Activated T-cell treated with anti-CD3 and anti-CD28 coated beads, Interleukin-2, amount 50 U/mL, for 72 hours (primary cell): Measurements from ENCODE around the gene ADAT3. TPM values are rescaled to one million over a fixed set of nuclear protein-coding genes. Genes with fewer than 3 reads are reported as not detected.
A peak's percentile ranks its signal among the peaks of the same experiment; 100 is the strongest.

Experiments
- ATAC-seq, 2 donors: fragments of 150-1000 bp; cut with Tn5 transposase; replicated peaks in 1 of 2; 2 replicates each; pipeline ENCODE4 v1.10.0; 2021; ENCODE audit warnings: moderate library complexity in 2 of 2, mild to moderate bottlenecking in 1 of 2
- DNase-seq, 2 donors: peaks; one replicate each; pipeline ENCODE4 v3.0.0; 2021 to 2022; ENCODE audit warnings: mixed read lengths in 1 of 2
- H3K27ac Mint-ChIP-seq: one replicate; pipeline ENCODE4 v1.8.0; 2022; ENCODE audit warnings: mild to moderate bottlenecking, moderate library complexity, mixed read lengths
- H3K27me3 Mint-ChIP-seq: one replicate; pipeline ENCODE4 v1.8.0; 2022; ENCODE audit warnings: low read depth, mixed read lengths
- H3K36me3 Mint-ChIP-seq, 2 donors: one replicate each; pipeline ENCODE4 v1.8.0; 2022; ENCODE audit warnings: mixed read lengths in 2 of 2, mild to moderate bottlenecking in 1 of 2; ENCODE audit not compliant: insufficient read depth in 2 of 2
- H3K4me1 Mint-ChIP-seq: one replicate; pipeline ENCODE4 v1.8.0; 2022; ENCODE audit warnings: low read depth, mixed read lengths
- H3K4me3 Mint-ChIP-seq, 2 donors: one replicate each; pipeline ENCODE4 v1.8.0; 2022; ENCODE audit warnings: mild to moderate bottlenecking in 2 of 2, mixed read lengths in 2 of 2, moderate library complexity in 2 of 2
- H3K9me3 Mint-ChIP-seq, 2 donors: one replicate each; pipeline ENCODE4 v1.8.0; 2022; ENCODE audit warnings: mixed read lengths in 2 of 2
- total RNA-seq, 2 donors: library from RNA; stranded (reverse); gene quantifications; one replicate each; pipeline ENCODE4 v1.2.3, GENCODE V29; 2022

Gene ADAT3
- total RNA-seq, 2 donors from 2014 or later: 4.2 to 4.5 TPM

GRCh38 chr19:1905863-1906375 is 720 bp downstream of the ADAT3 start:
- H3K27me3 Mint-ChIP-seq: no peaks in the 10 kb centered on the region
- DNase-seq: no peak
- no peaks in the 10 kb centered on the region for H3K9me3 Mint-ChIP-seq
- H3K27ac Mint-ChIP-seq: peak overlapping the region; percentile 45
- no peaks in the 10 kb centered on the region for H3K36me3 Mint-ChIP-seq
- peaks cover 52% of the 10 kb centered on the region for H3K4me1 Mint-ChIP-seq
- H3K4me3 Mint-ChIP-seq: peak overlapping the region; percentile 84 to 92
- ATAC-seq: no peak

- H3K36me3 Mint-ChIP-seq: no peaks in the 10 kb centered on the region
- H3K27ac Mint-ChIP-seq: no peak overlapping the region
- peak overlapping the region; percentile 22 to 32 for H3K4me3 Mint-ChIP-seq
- no peaks in the 10 kb centered on the region for H3K9me3 Mint-ChIP-seq
- H3K27me3 Mint-ChIP-seq: no peaks in the 10 kb centered on the region
- peaks cover 52% of the 10 kb centered on the region for H3K4me1 Mint-ChIP-seq
- ATAC-seq (no peak), DNase-seq (no peak)
These were observed 1.9 kb downstream of the ADAT3 start for GRCh38 chr19:1906985-1907562.

- DNase-seq: no peak
- H3K4me3 Mint-ChIP-seq: no peak overlapping the region
- no peak for ATAC-seq
These were observed 2.6 kb downstream of the ADAT3 start for GRCh38 chr19:1907563-1908363.

GRCh38 chr19:1908364-1908678 is 3.1 kb downstream of the ADAT3 start:
- DNase-seq (no peak), ATAC-seq (no peak)
- H3K4me1 Mint-ChIP-seq: peaks cover 45% of the 10 kb centered on the region
- H3K27ac Mint-ChIP-seq: no peak overlapping the region
- no peaks in the 10 kb centered on the region for H3K36me3 Mint-ChIP-seq
- H3K27me3 Mint-ChIP-seq: no peaks in the 10 kb centered on the region
- H3K4me3 Mint-ChIP-seq: no peak overlapping the region
- no peaks in the 10 kb centered on the region for H3K9me3 Mint-ChIP-seq

More at GRCh38 chr19:1907563-1908363, 2.6 kb downstream of the ADAT3 start:
- Mint-ChIP-seq H3K27ac (no peak overlapping the region), H3K27me3 (no peaks in the 10 kb centered on the region), H3K9me3 (no peaks in the 10 kb centered on the region), H3K36me3 (no peaks in the 10 kb centered on the region), H3K4me1 (peaks cover 51% of the 10 kb centered on the region)

GRCh38 chr19:1909761-1910080 is 4.5 kb downstream of the ADAT3 start:
- Mint-ChIP-seq H3K36me3 (no peaks in the 10 kb centered on the region), H3K27ac (no peak overlapping the region), H3K4me1 (peaks cover 31% of the 10 kb centered on the region), H3K4me3 (peak overlapping the region in 1 of 2 donors; percentile 31), H3K27me3 (no peaks in the 10 kb centered on the region), H3K9me3 (no peaks in the 10 kb centered on the region)
- no peak for DNase-seq
- no peak for ATAC-seq

- no peaks in the 10 kb centered on the region for H3K36me3 Mint-ChIP-seq
- H3K4me3 Mint-ChIP-seq: no peak overlapping the region
- ATAC-seq: no peak
- H3K9me3 Mint-ChIP-seq: no peaks in the 10 kb centered on the region
- H3K4me1 Mint-ChIP-seq: peaks cover 30% of the 10 kb centered on the region
- no peaks in the 10 kb centered on the region for H3K27me3 Mint-ChIP-seq
- H3K27ac Mint-ChIP-seq: no peak overlapping the region
- no peak for DNase-seq
These were observed 5.0 kb downstream of the ADAT3 start for GRCh38 chr19:1910177-1910576.

- no peak overlapping the region for H3K4me3 Mint-ChIP-seq
- H3K9me3 Mint-ChIP-seq: no peaks in the 10 kb centered on the region
- H3K27me3 Mint-ChIP-seq: no peaks in the 10 kb centered on the region
These were observed 5.9 kb downstream of the ADAT3 start for GRCh38 chr19:1911098-1911497.

GRCh38 chr19:1911995-1912394 is 6.8 kb downstream of the ADAT3 start:
- Mint-ChIP-seq H3K4me1 (peaks cover 24% of the 10 kb centered on the region), H3K27me3 (no peaks in the 10 kb centered on the region), H3K27ac (no peak overlapping the region), H3K36me3 (no peaks in the 10 kb centered on the region), H3K4me3 (no peak overlapping the region), H3K9me3 (no peaks in the 10 kb centered on the region)
- DNase-seq (no peak), ATAC-seq (no peak)

More at GRCh38 chr19:1911098-1911497, 5.9 kb downstream of the ADAT3 start:
- ATAC-seq (no peak), DNase-seq (no peak)
- H3K27ac Mint-ChIP-seq: no peak overlapping the region
- no peaks in the 10 kb centered on the region for H3K36me3 Mint-ChIP-seq
- H3K4me1 Mint-ChIP-seq: peaks cover 24% of the 10 kb centered on the region

- no peak overlapping the region for H3K27ac Mint-ChIP-seq
- no peak overlapping the region for H3K4me3 Mint-ChIP-seq
- no peaks in the 10 kb centered on the region for H3K9me3 Mint-ChIP-seq
- DNase-seq (no peak), ATAC-seq (no peak)
- H3K27me3 Mint-ChIP-seq: no peaks in the 10 kb centered on the region
- H3K4me1 Mint-ChIP-seq: peaks cover 20% of the 10 kb centered on the region
- no peaks in the 10 kb centered on the region for H3K36me3 Mint-ChIP-seq
These were observed 7.7 kb downstream of the ADAT3 start for GRCh38 chr19:1912760-1913505.

GRCh38 chr19:1913781-1914577 is 8.8 kb downstream of the ADAT3 start:
- no peak overlapping the region for H3K27ac Mint-ChIP-seq
- no peaks in the 10 kb centered on the region for H3K9me3 Mint-ChIP-seq
- no peak for DNase-seq
- no peak for ATAC-seq
- no peak overlapping the region for H3K4me3 Mint-ChIP-seq
- H3K36me3 Mint-ChIP-seq: no peaks in the 10 kb centered on the region
- no peaks in the 10 kb centered on the region for H3K27me3 Mint-ChIP-seq
- H3K4me1 Mint-ChIP-seq: peaks cover 13% of the 10 kb centered on the region

GRCh38 chr19:1914826-1915341 is 9.7 kb downstream of the ADAT3 start:
- Mint-ChIP-seq H3K9me3 (no peaks in the 10 kb centered on the region), H3K36me3 (no peaks in the 10 kb centered on the region), H3K27ac (no peak overlapping the region), H3K4me3 (no peak overlapping the region), H3K27me3 (no peaks in the 10 kb centered on the region), H3K4me1 (peaks cover 6% of the 10 kb centered on the region)
- no peak for ATAC-seq
- DNase-seq: no peak

GRCh38 chr19:1917146-1917545 is 11.9 kb downstream of the ADAT3 start:
- Mint-ChIP-seq H3K27me3 (no peaks in the 10 kb centered on the region), H3K27ac (no peak overlapping the region), H3K9me3 (no peaks in the 10 kb centered on the region), H3K4me1 (no peaks in the 10 kb centered on the region), H3K4me3 (no peak overlapping the region), H3K36me3 (peaks cover 0 to 2% of the 10 kb centered on the region in 2 donors)
- no peak for DNase-seq
- ATAC-seq: no peak
